Measurements from ENCODE around the gene ATP5F1D.

ATP5F1D gene

DNA sequence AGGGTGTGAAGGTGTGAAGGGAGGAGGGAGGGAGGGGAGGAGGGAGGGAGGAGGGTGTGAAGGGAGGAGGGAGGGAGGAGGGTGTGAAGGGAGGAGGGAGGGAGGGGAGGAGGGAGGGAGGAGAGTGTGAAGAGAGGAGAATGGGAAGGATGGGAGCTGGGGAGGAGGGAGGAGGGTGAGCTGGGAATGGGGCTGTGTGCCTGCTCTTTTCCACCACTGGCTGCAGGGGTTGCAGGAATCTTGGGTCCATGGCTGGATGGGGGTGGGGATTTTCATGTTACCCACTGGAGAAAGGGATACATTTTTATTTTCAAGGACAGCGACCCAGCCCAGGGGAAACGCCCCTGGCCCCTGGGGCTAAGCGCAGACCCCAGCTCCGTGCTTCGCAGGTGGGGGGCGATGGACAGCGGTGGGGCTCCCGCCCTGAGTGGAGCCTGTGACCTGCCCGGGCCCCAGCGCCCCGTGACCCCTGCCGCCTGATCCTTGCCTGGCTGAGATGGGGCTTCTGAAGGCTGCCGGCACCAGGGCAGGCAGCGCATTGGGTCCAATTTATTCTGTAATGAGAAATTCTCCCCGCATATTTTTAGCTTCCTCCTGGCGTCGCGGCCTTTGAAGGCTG, 41.1 kb downstream of the ATP5F1D start:
- TF ChIP-seq, protein P1, sequence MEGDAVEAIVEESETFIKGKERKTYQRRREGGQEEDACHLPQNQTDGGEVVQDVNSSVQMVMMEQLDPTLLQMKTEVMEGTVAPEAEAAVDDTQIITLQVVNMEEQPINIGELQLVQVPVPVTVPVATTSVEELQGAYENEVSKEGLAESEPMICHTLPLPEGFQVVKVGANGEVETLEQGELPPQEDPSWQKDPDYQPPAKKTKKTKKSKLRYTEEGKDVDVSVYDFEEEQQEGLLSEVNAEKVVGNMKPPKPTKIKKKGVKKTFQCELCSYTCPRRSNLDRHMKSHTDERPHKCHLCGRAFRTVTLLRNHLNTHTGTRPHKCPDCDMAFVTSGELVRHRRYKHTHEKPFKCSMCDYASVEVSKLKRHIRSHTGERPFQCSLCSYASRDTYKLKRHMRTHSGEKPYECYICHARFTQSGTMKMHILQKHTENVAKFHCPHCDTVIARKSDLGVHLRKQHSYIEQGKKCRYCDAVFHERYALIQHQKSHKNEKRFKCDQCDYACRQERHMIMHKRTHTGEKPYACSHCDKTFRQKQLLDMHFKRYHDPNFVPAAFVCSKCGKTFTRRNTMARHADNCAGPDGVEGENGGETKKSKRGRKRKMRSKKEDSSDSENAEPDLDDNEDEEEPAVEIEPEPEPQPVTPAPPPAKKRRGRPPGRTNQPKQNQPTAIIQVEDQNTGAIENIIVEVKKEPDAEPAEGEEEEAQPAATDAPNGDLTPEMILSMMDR (IDR thresholded peaks at IDR 0.05; ENCODE audit: borderline replicate concordance, insufficient read depth, low read depth, low read length) = no peak
- H3K4me3 ChIP-seq (ENCODE audit: low read depth, low read length) = no peak overlapping the region

- H3K4me3 ChIP-seq (ENCODE audit: low read depth, low read length) = no peak overlapping the region
- TF ChIP-seq, protein P1 (IDR thresholded peaks at IDR 0.05; ENCODE audit: borderline replicate concordance, insufficient read depth, low read depth, low read length) = no peak
Observed at GRCh38 chr19:1283207-1283916, 41.8 kb downstream of the ATP5F1D start.

DNA sequence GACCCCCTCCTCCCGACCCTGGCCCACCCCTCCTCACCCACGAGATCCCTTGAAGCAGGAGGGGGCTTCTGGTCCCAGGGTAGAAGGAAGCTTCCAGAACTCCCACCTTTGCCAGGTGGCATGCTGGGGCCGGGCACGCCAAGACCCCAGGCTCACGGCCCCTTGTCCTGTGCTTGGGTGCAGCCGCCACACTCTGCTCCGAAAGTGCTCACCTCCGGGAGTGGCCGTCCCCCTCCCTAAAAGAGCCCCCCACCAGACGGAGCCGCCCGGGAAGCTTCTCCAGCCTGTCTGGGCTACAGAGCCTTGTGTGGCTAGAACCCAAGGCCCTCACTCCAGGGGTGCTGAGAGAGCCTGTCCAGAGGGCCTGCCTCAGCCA, 42.4 kb downstream of the ATP5F1D start:
- TF ChIP-seq, protein P1 (IDR thresholded peaks at IDR 0.05; ENCODE audit: borderline replicate concordance, insufficient read depth, low read depth, low read length) = no peak
- H3K4me3 ChIP-seq (ENCODE audit: low read depth, low read length) = no peak overlapping the region

DNA sequence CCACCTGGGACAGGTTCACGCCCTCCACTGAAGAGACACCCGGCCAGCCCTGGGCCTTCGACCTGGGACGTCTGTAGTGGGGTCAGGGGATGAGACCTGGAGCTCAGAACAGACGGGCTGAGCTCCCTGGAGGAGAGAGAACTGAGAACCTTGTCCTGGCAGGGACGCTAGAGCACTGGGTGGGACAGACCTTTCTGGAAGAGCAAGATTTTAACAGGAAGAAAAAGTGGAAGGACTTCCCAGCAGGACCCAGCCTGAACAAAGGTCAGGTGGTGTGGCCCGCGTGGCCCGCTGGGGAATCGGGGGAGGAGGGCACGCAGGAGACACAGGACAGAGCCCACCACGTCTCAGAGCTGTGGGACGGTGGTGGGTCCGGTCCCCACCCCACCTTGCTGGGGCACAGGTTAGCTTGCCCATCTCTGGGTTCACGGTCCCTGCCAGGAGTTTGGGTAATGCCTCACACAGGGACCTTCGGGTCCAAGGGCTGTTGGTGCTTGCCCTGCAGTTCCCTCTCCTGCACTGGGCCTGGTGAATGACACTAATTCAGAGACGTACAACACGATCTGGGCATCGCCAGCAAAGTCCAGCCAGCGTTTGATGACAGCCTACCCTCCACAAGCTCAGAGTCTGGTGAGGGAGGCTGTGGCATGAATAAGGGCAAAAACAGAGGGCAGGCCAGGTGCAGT, 42.9 kb downstream of the ATP5F1D start:
- TF ChIP-seq, protein P1 (IDR thresholded peaks at IDR 0.05; ENCODE audit: borderline replicate concordance, insufficient read depth, low read depth, low read length) = no peak
- H3K4me3 ChIP-seq (ENCODE audit: low read depth, low read length) = no peak overlapping the region

DNA sequence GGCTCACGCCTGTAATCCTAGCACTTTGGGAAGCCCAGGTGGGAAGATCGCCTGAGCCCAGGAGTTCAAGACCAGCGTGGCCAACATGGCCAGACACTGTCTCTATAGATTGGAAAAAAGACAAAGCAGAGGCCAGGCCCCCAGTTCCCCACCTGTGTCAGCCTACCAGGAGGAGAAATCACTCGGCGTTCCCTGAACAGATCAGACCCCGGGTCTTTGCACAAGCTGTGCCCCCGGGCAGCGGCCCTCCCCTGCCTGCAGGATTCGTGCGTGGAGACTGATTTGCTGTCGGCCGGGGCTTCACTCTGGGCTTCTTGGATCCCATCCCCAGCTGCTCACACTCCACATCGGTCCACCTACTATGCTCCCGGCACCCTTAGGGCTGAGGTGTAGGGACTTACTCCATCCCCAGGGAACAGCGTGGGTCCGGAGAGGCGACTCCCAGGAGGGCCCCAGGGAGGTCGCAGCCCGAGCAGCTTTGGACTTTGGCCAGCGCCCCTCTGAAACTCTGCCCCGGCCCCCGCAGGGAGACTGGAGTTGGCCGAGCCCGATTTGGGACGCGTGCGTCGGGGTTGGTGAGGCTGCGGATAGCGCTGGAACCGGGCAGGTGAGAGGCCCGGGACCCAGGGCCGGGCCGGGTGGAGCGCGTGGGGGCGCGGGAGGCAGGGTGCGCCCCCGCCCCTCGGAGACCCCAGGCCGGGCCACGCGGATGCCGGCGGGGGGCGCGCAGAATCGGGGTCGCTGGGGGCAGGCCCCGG, 43.6 kb downstream of the ATP5F1D start:
- no peak overlapping the region for H3K4me3 ChIP-seq (ENCODE audit: low read depth, low read length)
- TF ChIP-seq, protein P1 (IDR thresholded peaks at IDR 0.05; ENCODE audit: borderline replicate concordance, insufficient read depth, low read depth, low read length) = no peak

GRCh38 chr19:1285737-1286360, 44.3 kb downstream of the ATP5F1D start, which contains the start of gene EFNA2:
Gene EFNA2, plus strand, starts transcription at chr19:1285873. Its CDS starts 296 bp downstream, at chr19:1286169.
- TF ChIP-seq, protein P1 (IDR thresholded peaks at IDR 0.05; ENCODE audit: borderline replicate concordance, insufficient read depth, low read depth, low read length) = no peak
- H3K4me3 ChIP-seq (ENCODE audit: low read depth, low read length) = no peak within 1 kb of the TSS
